KG1 (cell line): ENCODE data around the gene HYDIN.
"Not testable (repeated sequence)": the region's sequence is repeated elsewhere in the genome, so short reads cannot be mapped to it uniquely, and the experiment has no call there.

Source experiments
- DNase-seq: peaks from one replicate; lab custom pipeline; 2025; lab: John Stamatoyannopoulos, UW

HYDIN gene

GRCh38 chr16:70823498-70824118, 406.9 kb downstream of the HYDIN start:
- not testable (repeated sequence) for DNase-seq

- not testable (repeated sequence) for DNase-seq
These were observed 407.8 kb downstream of the HYDIN start for GRCh38 chr16:70822734-70823133.

- not testable (repeated sequence) for DNase-seq
These were observed 412.4 kb downstream of the HYDIN start for GRCh38 chr16:70818088-70818487.

- no peak for DNase-seq
These were observed 421.0 kb downstream of the HYDIN start for GRCh38 chr16:70809392-70810060.

- no peak for DNase-seq
These were observed 422.2 kb downstream of the HYDIN start for GRCh38 chr16:70808371-70808770.

GRCh38 chr16:70805787-70806186, 424.7 kb downstream of the HYDIN start:
- no peak for DNase-seq

GRCh38 chr16:70805380-70805779, 425.1 kb downstream of the HYDIN start:
- DNase-seq: no peak

GRCh38 chr16:70804734-70805169, 425.8 kb downstream of the HYDIN start:
- DNase-seq: no peak

- DNase-seq: no peak
These were observed 426.3 kb downstream of the HYDIN start for GRCh38 chr16:70804153-70804733.

- no peak for DNase-seq
These were observed 427.2 kb downstream of the HYDIN start for GRCh38 chr16:70803319-70803718.

- no peak for DNase-seq
These were observed 428.9 kb downstream of the HYDIN start for GRCh38 chr16:70801611-70802010.

- peak; percentile 80 for DNase-seq
These were observed 429.6 kb downstream of the HYDIN start, which contains the start of gene VAC14 for GRCh38 chr16:70800781-70801480. VAC14 (minus strand) TSS chr16:70801158; CDS start chr16:70800900, 258 bp downstream.

- peak; percentile 24 for DNase-seq
These were observed 430.2 kb downstream of the HYDIN start for GRCh38 chr16:70800311-70800710.

GRCh38 chr16:70796301-70796700, 434.2 kb downstream of the HYDIN start:
- DNase-seq: no peak

- no peak for DNase-seq
These were observed 435.1 kb downstream of the HYDIN start for GRCh38 chr16:70795296-70795912.

- DNase-seq: no peak
These were observed 436.5 kb downstream of the HYDIN start for GRCh38 chr16:70793851-70794502.

GRCh38 chr16:70790815-70791214, 439.7 kb downstream of the HYDIN start:
- DNase-seq: no peak

GRCh38 chr16:70789595-70790447, 440.7 kb downstream of the HYDIN start:
- no peak for DNase-seq

GRCh38 chr16:70788668-70789594, 441.6 kb downstream of the HYDIN start:
- no peak for DNase-seq
